HG03159 (cell line): ENCODE data around the gene KIDINS220.
A peak's percentile ranks its signal among the peaks of the same experiment; 100 is the strongest.

Experiments
- ATAC-seq: cut with Tn5 transposase; IDR thresholded peaks from one replicate; pipeline ENCODE4 v1.9.1; 2021; ENCODE audit warnings: mild to moderate bottlenecking, moderate library complexity; ENCODE audit not compliant: unreplicated experiment

Gene KIDINS220

DNA sequence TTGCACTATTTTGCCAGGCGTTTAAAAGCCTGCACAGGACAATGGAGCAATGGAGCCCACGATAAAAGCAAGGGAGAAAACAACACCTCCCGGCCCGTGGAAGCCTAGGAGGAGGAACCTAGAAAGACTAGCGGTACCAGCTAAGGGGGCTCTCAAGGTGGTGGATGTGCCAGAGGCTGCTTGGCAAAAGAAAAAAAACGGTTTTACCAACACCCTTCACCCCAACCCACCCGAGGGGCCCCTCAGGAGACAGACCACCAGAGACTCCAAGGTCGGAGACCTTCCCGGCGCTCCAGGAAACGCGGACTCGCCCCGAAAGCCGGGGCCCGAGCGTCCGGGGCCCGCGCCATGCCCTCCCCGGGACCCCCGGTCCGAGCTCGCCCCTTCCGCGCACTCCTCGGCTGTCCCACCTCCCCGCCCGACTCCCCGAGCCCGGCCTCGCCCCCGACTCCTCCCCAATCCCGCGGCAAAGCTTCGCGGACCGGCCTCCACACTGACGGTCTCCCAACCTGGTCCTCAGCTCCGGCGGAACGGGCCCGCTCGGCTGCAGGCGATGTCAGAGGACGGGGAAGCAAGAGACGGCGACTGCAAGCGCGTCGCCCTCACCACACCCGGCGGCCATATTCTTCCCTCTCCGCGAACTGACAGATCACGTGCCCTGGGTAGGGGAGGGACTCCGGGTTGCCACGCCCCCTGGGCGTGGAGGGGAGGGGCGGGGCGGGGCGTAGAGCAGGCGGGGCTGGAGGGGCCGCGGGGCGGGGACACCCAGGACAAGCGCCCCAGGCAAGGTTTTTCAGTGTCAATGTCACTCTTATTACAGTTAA is at the start of gene KIDINS220:
Gene KIDINS220, minus strand, starts transcription at position 643 of the 824 bp plus-strand sequence. CDS start 10,520 bp downstream, outside the sequence.
- peak; percentile 85 for ATAC-seq

DNA sequence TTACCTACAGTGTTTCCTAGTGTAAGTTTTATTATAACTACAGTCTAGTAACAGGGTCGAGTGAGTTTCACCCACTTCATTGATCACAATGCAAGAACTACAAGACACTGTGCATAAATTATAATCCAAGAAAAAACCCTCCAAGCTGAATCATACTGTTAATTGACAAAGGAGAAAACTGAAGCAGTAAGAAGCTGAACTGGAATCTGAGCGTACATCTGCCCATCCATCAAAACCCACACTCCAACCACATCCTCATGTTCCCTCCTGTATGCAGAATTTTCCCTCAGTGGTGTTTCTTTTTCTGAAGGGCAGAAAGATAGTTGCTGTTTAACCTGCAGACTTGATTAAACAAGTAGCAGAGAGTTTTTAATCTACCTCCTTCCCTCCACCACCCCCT is 49.5 kb upstream of the KIDINS220 start:
- ATAC-seq: no peak

DNA sequence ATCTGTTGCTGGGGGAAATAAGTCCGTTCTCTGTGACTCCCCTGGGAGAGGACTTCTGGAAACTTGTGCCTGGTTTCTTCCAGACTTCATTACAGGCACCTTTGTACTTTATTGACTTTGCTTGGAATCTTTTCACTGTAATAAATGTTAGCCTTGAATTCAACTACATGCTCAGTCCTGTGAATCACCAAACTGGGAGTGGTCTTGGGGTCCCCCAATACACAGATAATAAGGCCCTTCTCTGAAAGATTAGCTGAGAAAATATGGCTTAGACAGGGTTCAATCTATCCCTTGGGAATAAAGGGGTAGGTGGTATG is 48.7 kb upstream of the KIDINS220 start:
- no peak for ATAC-seq

DNA sequence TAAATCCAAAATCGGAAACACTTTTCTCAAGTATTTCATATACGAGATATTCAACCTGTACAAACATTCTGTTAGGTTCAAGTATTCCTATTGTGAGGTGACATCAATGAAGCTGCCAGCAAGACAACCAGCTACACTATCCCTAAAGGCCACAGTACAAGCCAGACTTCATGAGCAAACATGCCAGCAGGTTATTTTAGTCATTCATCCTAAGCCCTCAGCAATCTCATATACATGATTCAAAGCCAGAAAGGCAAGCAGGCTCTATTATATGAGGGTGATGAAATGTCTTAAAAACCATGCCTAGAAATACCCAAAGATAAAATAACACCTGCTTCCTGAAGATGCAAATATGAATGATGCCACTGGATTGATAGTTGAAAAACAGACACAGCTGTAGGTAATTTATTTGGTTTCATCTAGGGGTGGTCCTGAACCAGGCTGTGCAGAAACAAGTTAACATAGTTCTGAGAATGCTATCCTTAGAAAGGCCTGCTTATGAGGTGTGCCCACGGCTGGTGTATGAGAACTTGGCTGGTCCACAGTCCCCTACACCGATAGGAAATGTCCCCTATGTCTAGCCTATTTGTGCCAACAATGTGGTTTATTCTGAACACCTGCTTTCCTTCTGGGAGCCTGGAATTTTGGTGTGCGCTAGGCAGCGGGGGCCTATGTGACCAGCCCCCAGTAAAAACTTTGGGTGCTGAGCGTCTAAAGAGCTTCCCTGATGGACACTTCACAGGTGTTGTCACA is 48.2 kb upstream of the KIDINS220 start:
- ATAC-seq: no peak

DNA sequence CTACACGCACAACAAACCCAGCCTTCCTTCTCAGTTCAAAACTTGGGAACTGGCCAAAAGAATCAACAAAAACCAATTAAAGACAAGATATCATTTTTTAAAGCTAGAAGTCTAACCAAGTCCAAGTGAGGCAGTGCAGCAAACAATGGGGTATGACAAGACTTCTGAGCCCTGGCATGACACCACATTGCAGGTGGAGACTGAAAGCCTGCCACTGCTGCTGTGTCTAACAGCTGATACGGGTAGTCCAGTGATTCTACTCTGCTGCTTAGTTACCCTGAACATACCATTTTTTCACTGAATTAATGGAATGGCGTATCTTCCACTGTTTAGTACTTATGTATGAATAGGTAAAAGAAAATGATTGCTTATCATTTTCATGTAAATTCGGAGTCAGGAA is 47.4 kb upstream of the KIDINS220 start:
- ATAC-seq: no peak

DNA sequence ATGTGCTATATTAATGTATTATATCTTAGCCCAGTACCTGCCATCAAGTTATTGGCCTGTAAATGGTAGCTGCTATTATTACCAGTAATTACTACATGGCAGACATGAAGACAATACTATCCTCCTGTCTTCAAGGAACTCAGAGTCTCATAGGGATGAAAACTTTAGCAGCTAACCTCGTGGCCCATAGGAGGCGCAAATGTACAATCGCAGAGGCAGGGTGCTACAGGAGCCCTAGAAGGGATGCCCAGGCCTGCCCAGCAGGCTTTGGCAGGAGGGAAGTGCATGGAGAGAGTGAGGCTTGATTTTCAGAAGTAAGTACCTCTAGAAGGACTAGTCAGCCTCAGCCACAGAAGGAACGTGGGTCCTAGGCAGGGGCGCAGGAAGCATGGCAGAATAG is 44.7 kb upstream of the KIDINS220 start:
- ATAC-seq: no peak

DNA sequence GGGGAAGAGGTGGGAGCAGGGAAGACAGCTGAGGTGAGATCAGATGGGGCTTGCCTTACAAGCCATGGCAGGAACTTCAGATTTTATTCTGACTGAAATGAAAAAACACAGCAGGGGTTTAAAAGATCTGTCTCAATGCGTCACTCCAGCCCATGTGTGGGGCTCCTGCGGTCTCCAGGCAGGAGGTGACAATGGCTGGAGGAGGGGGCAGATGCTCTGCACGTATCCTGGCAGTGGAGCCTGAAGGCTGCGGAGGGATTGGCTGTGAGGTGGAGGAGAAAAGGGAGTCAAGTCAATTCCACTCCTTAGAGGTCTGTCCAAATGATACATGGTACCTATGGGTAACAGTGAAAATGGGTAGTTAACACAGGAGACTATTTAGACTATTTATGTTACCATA is 40.5 kb upstream of the KIDINS220 start:
- no peak for ATAC-seq

DNA sequence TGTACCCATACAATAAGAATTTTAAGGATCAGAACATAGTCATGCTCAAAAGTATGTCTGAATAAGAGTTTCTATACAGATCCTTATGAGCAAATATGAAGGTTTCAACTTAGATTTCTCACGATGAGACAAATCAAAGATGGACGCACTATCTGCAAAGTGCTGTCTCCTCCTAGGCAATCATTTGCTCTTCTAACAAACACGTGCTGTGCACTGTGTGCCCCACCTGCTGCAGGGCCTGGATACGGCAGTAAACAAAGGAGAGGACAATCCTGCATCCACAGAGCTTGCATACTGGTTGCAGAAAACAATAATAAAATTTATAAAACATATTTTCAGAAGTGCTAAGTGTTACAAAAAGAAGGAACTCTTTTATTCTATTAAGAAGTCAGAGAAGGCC is 39.9 kb upstream of the KIDINS220 start:
- no peak for ATAC-seq

DNA sequence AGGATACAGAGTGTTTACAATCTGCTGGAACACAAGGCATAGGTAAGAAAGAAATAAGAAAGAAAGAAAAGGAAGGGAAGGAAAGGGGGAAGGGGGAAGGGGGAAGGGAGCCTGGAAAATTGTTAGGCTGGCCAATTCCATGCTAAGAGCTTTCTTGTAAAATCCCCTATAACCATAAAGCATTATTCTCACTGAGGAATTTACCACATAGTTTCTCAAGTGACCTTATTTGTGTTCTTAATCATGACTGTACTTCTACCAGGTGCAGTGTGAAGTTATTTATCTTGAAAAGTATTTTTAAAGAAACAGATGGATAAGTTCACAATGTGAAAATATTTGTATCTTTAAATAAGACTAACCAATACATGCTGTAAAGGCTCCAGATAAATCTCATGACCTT is 39.2 kb upstream of the KIDINS220 start:
- ATAC-seq: no peak

DNA sequence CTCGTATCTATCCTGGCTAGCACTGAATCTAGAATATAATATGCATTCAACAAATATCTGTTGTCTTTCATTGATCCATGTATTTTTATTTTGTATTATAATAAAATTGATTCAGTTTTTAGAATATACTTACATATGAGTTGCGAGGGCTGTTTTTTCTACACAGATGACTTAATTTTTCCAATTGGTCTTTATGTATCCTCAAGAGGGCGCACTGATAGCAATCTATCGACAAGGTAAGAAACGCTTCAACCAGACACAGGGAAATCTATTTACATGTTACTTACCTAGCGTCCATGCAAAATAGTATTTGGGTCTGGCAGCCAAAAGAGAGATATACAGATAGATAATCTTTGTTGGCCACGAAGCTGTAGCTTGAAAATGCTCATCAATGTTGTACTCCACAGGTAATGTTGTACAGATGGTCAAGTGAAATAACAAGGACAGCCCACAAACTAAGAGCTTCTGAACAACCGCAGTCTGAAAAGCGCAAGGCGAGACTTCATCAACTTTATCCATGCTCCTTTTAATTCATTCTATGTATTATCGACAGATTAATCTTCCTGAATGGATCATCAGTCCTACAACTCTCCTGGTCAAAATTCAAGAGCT is 35.5 kb upstream of the KIDINS220 start:
- no peak for ATAC-seq

DNA sequence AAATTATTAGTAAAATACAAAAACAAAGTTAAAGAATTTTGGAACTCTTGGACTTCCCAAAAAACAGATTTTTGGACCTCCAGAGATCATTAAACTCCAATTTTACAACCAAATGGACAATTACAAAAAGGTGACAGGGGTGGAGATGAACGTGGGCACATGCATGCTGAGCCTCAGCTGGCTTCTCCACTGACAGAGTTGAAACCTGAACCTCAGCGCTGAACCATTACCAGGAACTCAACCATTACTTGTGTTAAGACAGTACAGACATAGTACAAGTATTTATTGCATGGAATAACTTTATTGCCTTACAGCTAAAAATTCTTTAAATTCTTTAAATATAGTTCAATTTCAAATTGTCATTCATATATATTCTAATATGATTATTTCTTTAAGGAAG is 33.0 kb upstream of the KIDINS220 start:
- no peak for ATAC-seq

DNA sequence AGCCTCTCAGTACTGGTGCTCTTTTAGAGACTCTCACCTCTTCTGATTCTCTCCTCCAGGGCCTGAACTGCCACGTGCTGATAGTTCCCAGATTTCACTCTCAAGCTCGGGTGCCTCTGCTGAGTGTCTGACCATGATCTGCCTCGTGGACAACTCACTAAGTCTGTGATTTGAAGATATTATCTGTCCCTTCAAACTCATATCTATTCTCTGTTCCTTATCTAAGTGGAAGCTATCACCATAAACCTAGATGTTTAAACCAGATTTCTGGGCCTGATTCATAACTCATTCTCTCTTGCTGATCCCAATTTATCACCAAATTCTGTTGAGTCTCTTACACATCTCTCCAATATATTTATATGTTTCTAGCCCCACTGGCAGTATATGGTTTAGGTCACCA is 29.9 kb upstream of the KIDINS220 start:
- no peak for ATAC-seq

DNA sequence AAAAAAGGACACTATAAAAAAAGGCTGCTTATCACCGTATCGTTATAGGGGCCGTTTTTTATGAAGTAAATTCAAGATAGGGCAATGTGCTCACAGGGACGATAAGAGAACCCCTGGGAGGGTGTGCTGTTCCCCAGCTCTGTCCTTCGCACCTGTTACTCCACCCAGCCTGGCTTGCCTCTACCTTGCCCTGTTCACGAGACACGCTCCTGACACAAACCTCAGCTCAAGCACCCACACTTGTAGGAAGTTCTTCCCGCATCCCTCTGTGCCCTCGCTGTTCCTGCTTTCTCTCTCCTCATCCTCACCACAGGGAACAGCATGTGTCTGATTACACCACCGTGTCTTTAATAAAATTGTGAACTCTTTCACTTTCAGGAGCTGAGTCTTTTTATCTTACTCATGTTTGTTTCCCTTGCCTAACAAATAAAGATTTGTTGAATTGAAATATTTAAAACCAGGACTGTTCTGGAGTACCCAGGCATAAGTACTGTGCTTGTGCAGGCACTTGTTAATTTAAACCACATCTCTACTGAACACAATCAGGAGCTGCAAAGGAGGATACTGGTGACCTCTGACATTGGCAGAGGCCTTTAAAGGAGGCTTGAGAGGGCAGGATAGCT is 26.0 kb upstream of the KIDINS220 start:
- ATAC-seq: no peak

DNA sequence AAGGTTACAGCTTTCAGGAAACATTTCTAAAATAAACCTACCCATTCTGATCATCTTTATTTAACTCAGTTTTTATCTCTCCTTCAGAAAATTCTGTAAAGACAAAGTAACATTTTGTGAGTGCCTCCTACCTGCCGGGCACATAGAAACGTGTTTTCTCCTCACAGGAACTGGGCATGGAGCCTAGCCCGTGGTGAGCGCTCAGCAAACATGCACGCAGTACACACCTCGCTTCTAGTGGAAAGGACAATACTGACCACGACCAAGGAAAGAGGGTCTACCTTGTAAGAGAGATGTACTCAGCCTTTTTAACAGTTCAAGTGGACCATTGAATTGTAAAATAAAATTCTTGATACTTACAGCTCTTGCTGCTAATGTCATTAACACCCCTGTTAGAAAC is 24.8 kb upstream of the KIDINS220 start:
- no peak for ATAC-seq

DNA sequence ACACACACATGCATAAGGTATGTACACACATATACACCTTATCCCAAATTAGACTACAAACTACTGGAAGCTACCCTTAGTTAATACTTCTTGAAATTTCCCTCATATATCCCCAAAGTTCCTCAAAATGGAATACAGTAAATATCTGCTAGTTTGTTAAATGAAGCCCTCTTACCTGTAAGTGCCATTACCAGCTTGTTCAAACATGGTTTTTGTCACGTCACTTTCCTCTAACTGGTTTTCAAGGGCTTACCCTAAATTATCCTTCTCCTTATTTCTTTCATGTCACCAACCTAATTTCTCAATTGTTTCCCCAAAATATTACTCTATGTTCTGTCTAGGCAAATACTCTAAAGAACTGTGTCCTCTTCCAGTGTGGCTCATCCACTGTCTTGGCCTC is 24.4 kb upstream of the KIDINS220 start:
- no peak for ATAC-seq

DNA sequence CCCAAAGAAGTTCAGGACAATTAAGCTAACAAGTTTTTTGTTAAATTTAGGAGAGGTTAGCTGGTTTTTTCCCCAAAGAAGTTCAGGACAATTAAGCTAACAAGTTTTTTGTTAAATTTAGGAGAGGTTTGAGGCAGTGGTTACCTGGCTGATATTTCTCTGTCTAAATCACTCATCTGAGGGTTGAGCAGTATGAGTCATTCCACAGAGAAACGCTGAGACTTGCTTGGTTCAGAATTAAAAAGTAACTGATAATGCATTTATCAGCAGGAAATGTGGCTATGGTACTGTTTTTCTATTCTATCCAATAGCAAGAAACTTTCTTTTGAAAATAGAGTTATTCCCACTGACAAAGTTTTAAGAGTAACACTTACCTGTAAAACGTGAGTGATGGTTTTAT is 22.8 kb upstream of the KIDINS220 start:
- ATAC-seq: no peak

DNA sequence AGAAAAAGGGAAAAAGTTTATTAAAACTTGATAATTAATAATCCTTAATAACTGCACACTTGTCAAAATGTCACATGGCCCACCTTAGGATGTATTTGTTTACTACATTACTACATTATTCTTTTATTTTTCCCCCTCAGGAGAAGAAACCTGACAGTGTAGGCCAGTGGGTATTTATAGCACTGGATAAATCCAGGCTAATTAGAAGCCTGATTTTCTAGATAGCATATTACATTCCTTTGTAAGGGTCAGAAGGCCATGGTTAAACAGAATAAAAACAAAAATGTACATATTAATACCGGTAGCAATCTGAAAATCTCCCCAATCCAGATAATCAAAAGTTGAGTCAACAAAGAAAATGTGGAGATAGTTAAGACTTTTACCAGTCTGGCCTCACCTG is 21.5 kb upstream of the KIDINS220 start:
- no peak for ATAC-seq

DNA sequence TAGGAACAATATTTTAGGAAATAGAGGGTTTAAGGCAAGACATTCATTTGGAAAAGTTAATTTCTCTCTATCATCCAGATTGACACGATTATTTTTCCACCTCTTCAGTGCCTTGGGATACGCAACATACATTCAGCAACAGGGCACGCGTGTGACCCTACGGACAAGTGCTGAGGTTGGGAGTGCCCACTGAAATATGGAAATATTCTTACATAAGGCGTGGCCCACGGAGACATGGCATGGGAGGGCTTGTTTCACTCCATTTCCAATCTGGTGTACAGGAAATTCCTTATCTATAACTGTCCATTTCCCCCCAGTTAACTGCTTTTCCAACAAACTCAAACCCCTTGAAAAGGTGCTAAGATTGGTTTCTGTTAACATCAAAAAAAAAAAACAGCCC is 20.9 kb upstream of the KIDINS220 start:
- ATAC-seq: no peak

DNA sequence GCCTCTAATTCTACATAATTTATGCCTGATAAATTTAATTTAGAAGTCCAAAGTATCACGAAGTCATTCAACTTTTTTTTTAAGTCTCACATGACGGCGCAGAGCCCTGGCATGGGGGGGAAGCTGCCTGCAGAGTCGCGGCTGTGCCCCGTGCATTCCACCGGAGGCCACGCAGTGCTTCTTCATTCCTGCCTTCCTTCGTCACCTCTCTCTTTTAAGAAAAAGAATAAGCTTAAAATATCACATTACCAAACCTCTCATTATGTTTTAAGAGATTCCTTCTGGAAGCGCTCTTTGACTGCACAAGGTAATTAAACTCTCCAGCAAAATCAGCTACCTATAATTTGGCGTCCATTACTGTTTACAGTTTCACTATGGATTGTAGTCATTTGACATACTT is 20.3 kb upstream of the KIDINS220 start:
- ATAC-seq: no peak

DNA sequence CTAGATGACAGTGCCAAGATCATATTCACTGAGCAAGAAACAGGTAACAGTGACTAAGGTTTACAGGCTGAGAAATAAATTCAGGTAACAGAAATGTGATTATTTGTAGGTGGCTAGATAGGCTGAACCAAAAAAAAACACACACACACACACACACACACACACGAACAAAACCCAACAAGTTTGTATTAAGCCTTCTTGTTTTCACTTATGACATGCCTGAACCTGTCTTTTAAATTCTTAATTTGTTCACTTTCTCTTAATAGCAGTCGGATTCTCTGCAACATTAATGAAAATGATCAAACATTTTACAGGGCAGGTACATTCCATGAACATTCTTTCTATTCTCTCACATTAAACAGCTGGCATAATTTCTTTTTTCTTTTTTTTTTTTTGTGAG is 18.8 kb upstream of the KIDINS220 start:
- no peak for ATAC-seq

DNA sequence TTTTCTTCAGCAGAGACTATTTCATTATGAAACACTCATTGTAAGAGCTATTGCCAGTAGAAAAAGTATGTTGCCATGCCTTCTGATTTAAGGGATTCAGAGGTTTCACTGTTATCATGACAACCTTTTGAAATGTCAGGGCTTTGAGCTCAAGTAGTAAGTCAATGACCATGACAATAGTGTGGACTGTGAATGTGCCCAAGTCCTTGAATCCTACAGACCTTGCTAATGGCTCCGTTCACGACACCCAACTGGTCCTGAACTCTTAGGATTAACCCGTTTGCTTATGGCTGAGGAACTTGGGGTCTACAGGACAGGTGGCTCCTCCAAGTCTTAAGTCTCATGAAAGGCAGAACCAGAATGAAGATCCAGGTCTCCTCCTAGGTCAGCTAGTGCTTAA is 17.6 kb upstream of the KIDINS220 start:
- ATAC-seq: no peak

DNA sequence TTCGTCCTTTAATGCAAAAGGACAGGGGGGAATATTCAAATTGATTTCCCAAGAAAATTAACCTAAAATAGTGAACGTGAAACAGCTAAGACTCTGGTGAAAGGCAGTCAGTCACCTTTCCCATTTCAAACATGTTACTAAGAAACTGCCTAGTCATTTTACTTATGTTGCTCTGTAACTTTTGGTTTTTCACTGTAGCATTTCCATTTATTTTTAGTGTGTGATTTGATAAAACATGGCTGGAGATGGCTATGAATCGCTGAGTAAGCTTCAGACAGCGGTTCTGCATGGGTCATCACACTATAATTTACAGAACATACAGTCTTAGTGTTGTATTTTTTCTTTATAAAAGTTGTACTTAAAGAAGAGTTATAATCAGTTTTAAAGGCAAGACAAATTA is 16.0 kb upstream of the KIDINS220 start:
- ATAC-seq: no peak
